GM20431 (cell line): ENCODE measurements around the gene PES1.
"Not testable (repeated sequence)": the region's sequence is repeated elsewhere in the genome, so short reads cannot be mapped to it uniquely, and the experiment has no call there.

Source experiments
- in situ Hi-C: fragments of 300-500 bp; cut with MseI, MboI; formaldehyde crosslinking; loops from one replicate; pipeline ENCODE4 v1.15.0; 2020; ENCODE audit warnings: low sequenced_read_pairs; ENCODE audit not compliant: unreplicated experiment

The PES1 gene

GRCh38 chr22:30559889-30560288 lies 31.8 kb downstream of the PES1 start:
- in situ Hi-C loops: no loop called here

- in situ Hi-C loops: no loop called here
Observed at GRCh38 chr22:30557243-30557642, 34.5 kb downstream of the PES1 start.

- in situ Hi-C loops: no loop called here
Observed at GRCh38 chr22:30556388-30556787, 35.3 kb downstream of the PES1 start.

- in situ Hi-C loops: no loop called here
Observed at GRCh38 chr22:30555282-30556210, 36.2 kb downstream of the PES1 start.

GRCh38 chr22:30553971-30554370 lies 37.7 kb downstream of the PES1 start:
- in situ Hi-C loops: no loop called here

DNA sequence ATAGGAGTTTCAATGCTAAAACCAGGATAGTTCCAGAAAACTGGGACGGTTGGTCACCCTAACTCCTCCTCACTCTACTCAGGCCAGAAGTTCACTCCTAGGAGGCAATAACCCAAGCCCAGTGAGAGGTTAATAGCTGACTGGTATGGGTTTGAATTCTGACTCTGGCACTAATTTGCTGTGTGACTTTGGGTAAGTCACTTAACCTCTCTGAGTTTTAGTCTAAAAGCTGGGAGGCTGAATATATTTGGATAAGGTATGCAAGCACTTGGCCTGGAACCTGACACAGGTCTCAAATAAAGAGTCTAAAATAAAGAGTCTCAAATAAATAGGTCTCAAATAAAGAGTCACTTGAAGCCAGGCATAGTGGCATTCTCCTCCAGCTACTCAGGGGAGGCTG lies 39.0 kb downstream of the PES1 start:
- in situ Hi-C loops: no loop called here

- in situ Hi-C loops: not testable (repeated sequence)
Observed at GRCh38 chr22:30551813-30552212, 39.9 kb downstream of the PES1 start.

GRCh38 chr22:30547188-30547587 lies 44.5 kb downstream of the PES1 start:
- in situ Hi-C loops: no loop called here

DNA sequence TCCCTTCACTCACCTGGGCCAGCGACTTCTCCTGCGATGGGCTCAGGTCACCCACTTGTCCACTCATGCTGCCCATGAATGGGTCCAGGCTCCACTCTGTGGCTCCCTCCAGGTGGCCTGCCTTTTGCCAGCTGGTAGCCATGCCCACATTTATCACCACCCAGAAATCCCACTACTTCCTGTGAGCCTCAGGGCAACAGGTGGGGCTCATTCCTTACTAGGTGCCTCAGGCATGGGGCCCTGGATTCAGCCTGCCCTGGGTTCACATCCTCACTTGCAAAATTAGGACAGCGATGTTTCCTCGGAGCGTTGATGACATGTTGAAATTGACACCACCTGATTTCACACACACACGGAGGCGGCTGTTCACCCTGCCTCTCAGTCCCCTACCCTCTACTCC lies 45.1 kb downstream of the PES1 start, which contains the start of gene SEC14L6:
TSS of gene SEC14L6 (minus strand) at position 126 of the 400 bp plus-strand sequence. CDS start at position 67, 59 bp downstream.
- in situ Hi-C loops: no loop called here

DNA sequence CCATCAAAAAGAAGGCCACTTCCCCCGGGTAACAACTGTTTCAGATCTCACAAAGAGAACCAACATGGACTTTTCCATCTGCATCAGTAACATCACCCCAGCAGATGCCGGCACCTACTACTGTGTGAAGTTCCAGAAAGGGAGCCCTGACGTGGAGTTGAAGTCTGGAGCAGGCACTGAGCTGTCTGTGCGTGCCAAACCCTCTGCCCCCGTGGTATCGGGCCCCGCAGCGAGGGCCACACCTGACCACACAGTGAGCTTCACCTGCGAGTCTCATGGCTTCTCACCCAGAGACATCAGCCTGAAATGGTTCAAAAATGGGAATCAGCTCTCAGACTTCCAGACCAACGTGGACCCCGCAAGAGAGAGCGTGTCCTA lies 48.9 kb downstream of the PES1 start:
- in situ Hi-C loops: no loop called here

GRCh38 chr22:30541961-30542810 lies 49.5 kb downstream of the PES1 start:
- in situ Hi-C loops: no loop called here

DNA sequence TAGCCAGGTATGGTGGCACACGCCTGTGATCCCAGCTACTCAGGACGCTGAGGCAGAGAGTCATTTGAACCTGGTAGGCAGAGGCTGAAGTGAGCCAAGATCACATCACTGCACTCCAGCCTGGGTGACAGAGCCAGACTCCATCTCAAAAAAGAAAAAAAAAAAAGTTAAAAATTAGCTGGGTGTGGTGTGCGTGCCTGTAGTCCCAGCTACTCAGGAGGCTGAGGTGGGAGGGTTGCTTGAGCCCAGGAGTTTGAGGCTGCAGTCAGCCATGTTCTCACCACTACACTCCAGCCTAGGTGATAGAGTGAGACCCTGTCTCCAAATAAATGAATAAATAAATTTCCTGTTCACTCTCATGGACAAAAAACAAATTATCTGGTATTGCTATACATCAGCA lies 50.2 kb downstream of the PES1 start:
- in situ Hi-C loops: not testable (repeated sequence)

DNA sequence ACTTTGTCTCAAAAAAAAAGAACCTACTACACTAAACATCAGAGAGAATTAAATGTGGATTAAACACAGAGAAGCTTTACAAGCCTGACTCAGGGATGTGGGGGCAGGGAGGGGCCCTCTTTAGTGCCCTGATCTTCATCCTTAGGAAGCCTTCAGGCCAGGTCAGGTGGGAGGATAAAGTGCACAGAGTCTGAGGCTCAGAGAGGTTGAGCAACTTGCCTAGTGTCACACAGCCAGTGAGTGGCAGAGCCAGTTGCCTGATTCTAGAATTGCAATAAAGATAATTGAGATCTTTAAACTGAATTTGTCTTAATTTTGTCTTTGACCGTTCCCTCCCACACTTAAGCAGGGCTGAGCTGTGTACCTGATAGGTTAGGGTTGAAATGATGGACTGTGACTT lies 52.3 kb downstream of the PES1 start:
- in situ Hi-C loops: no loop called here

GRCh38 chr22:30538280-30538679 lies 53.4 kb downstream of the PES1 start:
- in situ Hi-C loops: no loop called here

DNA sequence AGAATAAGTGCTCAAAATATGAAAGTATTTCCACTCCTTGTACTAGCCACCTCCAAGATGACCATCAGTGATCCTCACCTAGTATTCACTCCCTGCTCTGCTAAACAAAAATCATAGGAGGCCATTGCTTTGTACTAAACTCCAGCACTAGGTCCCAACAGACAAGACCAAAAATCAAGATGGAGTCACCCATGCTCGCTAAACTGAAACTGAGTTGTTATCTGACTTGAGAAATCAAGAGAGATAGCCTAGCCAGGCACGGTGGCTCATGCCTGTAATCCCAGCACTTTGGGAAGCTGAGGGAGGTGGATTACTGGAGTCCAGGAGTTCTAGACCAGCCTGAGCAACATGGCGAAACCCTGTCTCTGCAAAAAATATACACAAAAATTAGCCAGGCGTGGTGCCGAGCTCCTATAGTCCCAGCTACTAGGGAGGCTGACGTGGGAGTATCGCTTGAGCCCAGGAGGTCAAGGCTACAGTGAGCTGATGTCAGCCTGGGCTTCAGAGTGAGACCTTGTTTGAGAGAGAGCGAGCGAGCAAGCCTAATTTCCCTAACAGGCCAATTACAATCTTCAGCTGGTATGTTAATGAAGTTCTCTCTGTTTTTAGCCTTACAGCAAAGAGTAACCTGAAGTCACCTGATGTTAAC lies 54.5 kb downstream of the PES1 start:
- in situ Hi-C loops: no loop called here

DNA sequence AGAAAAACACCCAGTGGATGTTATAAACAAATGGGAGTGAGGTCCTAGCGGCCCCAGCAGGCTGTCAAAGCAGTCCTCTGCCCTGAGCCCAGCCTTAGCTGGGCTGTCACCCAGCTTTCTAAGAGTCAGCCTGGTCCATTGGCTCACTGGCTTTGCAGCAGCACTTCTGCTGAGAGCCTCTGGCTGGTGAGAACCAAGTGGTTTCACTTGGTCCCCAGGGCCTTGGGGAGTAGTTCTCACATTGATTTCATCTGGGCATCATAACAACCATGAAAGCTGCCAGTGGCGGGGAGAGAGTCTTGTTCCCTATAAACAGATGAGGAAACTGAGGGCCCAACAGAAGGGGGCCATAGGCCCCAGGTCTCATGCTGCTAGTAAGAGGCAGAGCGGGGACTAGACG lies 56.5 kb downstream of the PES1 start:
- in situ Hi-C loops: no loop called here

- in situ Hi-C loops: no loop called here
Observed at GRCh38 chr22:30531651-30532608, 59.8 kb downstream of the PES1 start.

DNA sequence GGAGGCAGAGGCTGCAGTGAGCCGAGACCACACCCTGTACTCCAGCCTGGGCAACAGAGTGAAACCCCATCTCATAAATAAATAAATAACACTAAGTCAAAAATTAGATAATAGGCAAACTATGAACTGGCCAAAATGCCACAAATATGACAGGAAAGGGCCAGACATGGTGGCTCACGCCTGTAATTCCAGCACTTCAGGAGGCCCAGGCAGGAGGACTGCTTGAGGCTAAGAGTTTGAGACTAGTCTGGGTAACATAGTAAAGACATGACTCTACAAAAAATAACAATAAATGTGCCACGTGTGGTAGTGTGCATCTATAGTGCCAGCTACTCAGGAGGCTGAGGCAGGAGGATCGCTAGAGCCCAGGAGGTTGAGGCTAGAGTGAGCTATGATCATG lies 65.1 kb downstream of the PES1 start:
- in situ Hi-C loops: no loop called here
